DMS79 treated with DMSO at 0.1 percent for 48 hours (cell line): ENCODE results near the gene HEG1.

Experiments used
- DNase-seq: peaks from one replicate; lab custom pipeline; 2025; lab: John Stamatoyannopoulos, UW

Gene HEG1

GRCh38 chr3:125072301-125072700 is 16.5 kb upstream of the HEG1 start:
- no peak for DNase-seq

- no peak for DNase-seq
Measured at GRCh38 chr3:125069968-125070745, 14.4 kb upstream of the HEG1 start.

- no peak for DNase-seq
Measured at GRCh38 chr3:125069452-125069851, 13.7 kb upstream of the HEG1 start.

- DNase-seq: no peak
Measured at GRCh38 chr3:125068265-125068664, 12.5 kb upstream of the HEG1 start.

- no peak for DNase-seq
Measured at GRCh38 chr3:125067225-125067624, 11.4 kb upstream of the HEG1 start.

- DNase-seq: no peak
Measured at GRCh38 chr3:125062904-125063618, 7.3 kb upstream of the HEG1 start.

GRCh38 chr3:125061646-125062045 is 5.8 kb upstream of the HEG1 start:
- DNase-seq: no peak

- no peak for DNase-seq
Measured at GRCh38 chr3:125061170-125061569, 5.4 kb upstream of the HEG1 start.

- no peak for DNase-seq
Measured at GRCh38 chr3:125059488-125060245, 3.9 kb upstream of the HEG1 start.

- DNase-seq: no peak
Measured at GRCh38 chr3:125058959-125059358, 3.2 kb upstream of the HEG1 start.

- no peak for DNase-seq
Measured at GRCh38 chr3:125058529-125058928, 2.7 kb upstream of the HEG1 start.

GRCh38 chr3:125057186-125057850 is 1.5 kb upstream of the HEG1 start:
- DNase-seq: no peak

GRCh38 chr3:125055331-125055912 is 375 bp downstream of the HEG1 start:
- DNase-seq: no peak

GRCh38 chr3:125054449-125055329 is 1.1 kb downstream of the HEG1 start:
- DNase-seq: no peak

- DNase-seq: no peak
Measured at GRCh38 chr3:125054062-125054448, 1.7 kb downstream of the HEG1 start.

GRCh38 chr3:125053304-125053699 is 2.5 kb downstream of the HEG1 start:
- no peak for DNase-seq

- DNase-seq: peak; percentile 37
Measured at GRCh38 chr3:125052624-125053303, 3.0 kb downstream of the HEG1 start.

GRCh38 chr3:125051715-125052581 is 3.8 kb downstream of the HEG1 start:
- DNase-seq: peak; percentile 72

GRCh38 chr3:125051205-125051604 is 4.6 kb downstream of the HEG1 start:
- no peak for DNase-seq
